Nephron (organoid): ENCODE measurements around the gene TTLL3.
"Not testable (repeated sequence)": the region's sequence is repeated elsewhere in the genome, so short reads cannot be mapped to it uniquely, and the experiment has no call there.

ENCODE experiments used
- H3K27ac Mint-ChIP-seq, 3 experiments: 2 replicates each; pipeline ENCODE4 v1.8.0; 2020; ENCODE audit warnings: mixed read lengths in 3 of 3, mild to moderate bottlenecking in 2 of 3, moderate library complexity in 1 of 3
- H3K27me3 Mint-ChIP-seq: 2 replicates; pipeline ENCODE4 v1.8.0; 2021; ENCODE audit warnings: low read depth, mild to moderate bottlenecking, moderate library complexity, mixed read lengths
- H3K36me3 Mint-ChIP-seq: 2 replicates; pipeline ENCODE4 v1.8.0; 2020; ENCODE audit warnings: low read depth, mixed read lengths
- H3K4me1 Mint-ChIP-seq: 2 replicates; pipeline ENCODE4 v1.8.0; 2020; ENCODE audit warnings: mixed read lengths
- H3K4me3 Mint-ChIP-seq, 3 experiments: 2 replicates each; pipeline ENCODE4 v1.8.0; 2020; ENCODE audit warnings: mild to moderate bottlenecking in 3 of 3, mixed read lengths in 3 of 3, moderate library complexity in 2 of 3
- H3K9me3 Mint-ChIP-seq: 2 replicates; pipeline ENCODE4 v1.8.0; 2020; ENCODE audit warnings: mixed read lengths
- CTCF ChIP-seq, 3 experiments: fragments of 200-600 bp; sonication (generic); IDR thresholded peaks; one replicate each; pipeline ENCODE4 v1.5.0; 2021; ENCODE audit warnings: antibody characterized with exemption in 3 of 3; ENCODE audit not compliant: unreplicated experiment in 3 of 3

The TTLL3 gene

DNA sequence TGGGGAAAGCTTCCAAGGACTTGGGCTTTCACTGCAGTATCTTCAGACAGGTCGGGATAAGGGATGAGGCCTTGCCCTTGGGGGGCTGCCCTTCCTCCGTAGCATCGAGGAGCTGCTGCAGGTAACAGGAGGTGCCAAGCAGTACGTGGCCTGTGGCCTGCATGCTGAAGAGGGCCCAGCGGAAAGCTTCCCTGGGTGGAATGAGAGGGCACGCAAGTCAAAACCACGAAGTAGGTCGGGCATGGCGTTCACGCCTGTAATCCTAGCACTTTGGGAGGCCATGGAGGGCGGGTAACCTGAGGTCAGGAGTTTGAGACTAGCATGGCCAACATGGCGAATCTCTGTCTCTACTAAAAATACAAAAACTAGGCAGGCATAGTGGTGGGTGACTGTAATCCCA, 57.0 kb downstream of the TTLL3 start:
- Mint-ChIP-seq H3K36me3 (no peaks in the 10 kb centered on the region), H3K27me3 (no peaks in the 10 kb centered on the region), H3K4me3 (no peak overlapping the region), H3K27ac (peak overlapping the region in 1 of 3 experiments; percentile 97), H3K4me1 (peaks cover 28% of the 10 kb centered on the region), H3K9me3 (no peaks in the 10 kb centered on the region)
- TF ChIP-seq CTCF (IDR thresholded peaks at IDR 0.05; ENCODE audit: unreplicated experiment in 3 of 3): no peak

- Mint-ChIP-seq H3K9me3 (no peaks in the 10 kb centered on the region), H3K4me1 (peaks cover 16% of the 10 kb centered on the region), H3K4me3 (no peak overlapping the region), H3K27me3 (no peaks in the 10 kb centered on the region), H3K36me3 (no peaks in the 10 kb centered on the region), H3K27ac (no peak overlapping the region)
- TF ChIP-seq CTCF (IDR thresholded peaks at IDR 0.05; ENCODE audit: unreplicated experiment in 3 of 3): no peak
Measured at GRCh38 chr3:9869955-9870354, 59.9 kb downstream of the TTLL3 start.

DNA sequence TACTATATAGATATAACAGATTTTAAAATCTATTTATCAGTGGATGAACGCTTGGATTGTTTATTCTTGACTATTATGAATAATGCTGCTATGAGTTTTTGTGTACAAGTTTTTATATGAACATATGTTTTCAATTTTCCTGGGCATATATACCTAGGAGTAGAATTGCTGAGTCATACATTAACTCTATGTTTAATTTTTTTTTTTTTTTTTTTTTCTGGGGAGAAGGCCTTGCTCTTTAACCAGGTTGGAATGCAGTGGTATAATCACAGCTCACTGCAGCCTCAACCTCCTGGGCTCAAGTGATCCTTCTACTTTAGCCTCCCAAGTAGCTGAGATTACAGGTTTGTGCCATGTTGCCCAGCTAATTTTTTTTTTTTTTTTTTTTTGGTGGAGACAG, 60.9 kb downstream of the TTLL3 start:
- Mint-ChIP-seq H3K9me3 (no peaks in the 10 kb centered on the region), H3K4me1 (peaks cover 23% of the 10 kb centered on the region), H3K36me3 (no peaks in the 10 kb centered on the region), H3K27ac (no peak overlapping the region), H3K27me3 (no peaks in the 10 kb centered on the region), H3K4me3 (no peak overlapping the region)
- no peak for TF ChIP-seq CTCF (IDR thresholded peaks at IDR 0.05; ENCODE audit: unreplicated experiment in 3 of 3)

GRCh38 chr3:9872067-9872466, 62.0 kb downstream of the TTLL3 start:
- not testable (repeated sequence) for H3K27me3 Mint-ChIP-seq, H3K27ac Mint-ChIP-seq, H3K36me3 Mint-ChIP-seq, H3K4me3 Mint-ChIP-seq, H3K9me3 Mint-ChIP-seq
- peaks cover 14% of the 10 kb centered on the region for H3K4me1 Mint-ChIP-seq

DNA sequence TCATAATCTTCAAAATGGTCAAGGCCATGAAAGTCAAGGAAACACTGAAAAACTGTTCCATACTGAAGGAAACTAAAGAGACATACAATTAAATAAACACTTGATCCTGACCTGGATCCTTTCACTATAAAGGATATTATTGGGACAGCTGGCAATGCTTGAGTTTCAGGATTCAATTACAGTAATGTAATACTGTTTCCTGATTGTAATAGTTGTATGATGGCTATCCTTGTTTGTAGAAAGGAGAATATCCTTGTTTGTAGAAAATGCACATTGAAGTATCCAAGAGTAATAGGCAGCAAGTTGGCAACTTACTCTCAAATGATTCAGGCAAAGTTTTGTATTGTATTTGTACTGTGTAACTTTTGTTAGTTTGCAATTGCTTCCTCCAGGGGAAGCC, 65.4 kb downstream of the TTLL3 start:
- H3K9me3 Mint-ChIP-seq: no peaks in the 10 kb centered on the region
- peak overlapping the region in 2 of 3 experiments; percentile 1 to 26 for H3K27ac Mint-ChIP-seq
- H3K4me3 Mint-ChIP-seq: no peak overlapping the region
- no peaks in the 10 kb centered on the region for H3K36me3 Mint-ChIP-seq
- peaks cover 4% of the 10 kb centered on the region for H3K27me3 Mint-ChIP-seq
- peaks cover 16% of the 10 kb centered on the region for H3K4me1 Mint-ChIP-seq
- no peak for TF ChIP-seq CTCF (IDR thresholded peaks at IDR 0.05; ENCODE audit: unreplicated experiment in 3 of 3)

- not testable (repeated sequence) for H3K4me3 Mint-ChIP-seq, H3K9me3 Mint-ChIP-seq, H3K36me3 Mint-ChIP-seq, H3K27ac Mint-ChIP-seq, H3K27me3 Mint-ChIP-seq
- H3K4me1 Mint-ChIP-seq: peaks cover 17% of the 10 kb centered on the region
Measured at GRCh38 chr3:9876255-9876654, 66.2 kb downstream of the TTLL3 start.

GRCh38 chr3:9876991-9877390, 66.9 kb downstream of the TTLL3 start:
- H3K27ac Mint-ChIP-seq: no peak overlapping the region
- no peaks in the 10 kb centered on the region for H3K36me3 Mint-ChIP-seq
- no peaks in the 10 kb centered on the region for H3K9me3 Mint-ChIP-seq
- TF ChIP-seq CTCF (IDR thresholded peaks at IDR 0.05; ENCODE audit: unreplicated experiment in 3 of 3): no peak
- peaks cover 4% of the 10 kb centered on the region for H3K27me3 Mint-ChIP-seq
- H3K4me1 Mint-ChIP-seq: peaks cover 23% of the 10 kb centered on the region
- H3K4me3 Mint-ChIP-seq: no peak overlapping the region
